Stimulated activated CD8-positive, alpha-beta memory T cell treated with anti-CD3 and anti-CD28 coated beads, Interleukin-4, amount 100 ng/mL, for 24 hours (primary cell): ENCODE results near the gene S100B.

ENCODE experiments used
- DNase-seq: peaks from one replicate; pipeline ENCODE4 v3.0.0-alpha.2; 2020; ENCODE audit warnings: low read depth

S100B gene

GRCh38 chr21:46560568-46561444 is 44.1 kb downstream of the S100B start:
- no peak for DNase-seq

GRCh38 chr21:46559291-46559983 is 45.4 kb downstream of the S100B start:
- DNase-seq: peak; percentile 62

GRCh38 chr21:46557919-46558392 is 46.9 kb downstream of the S100B start:
- no peak for DNase-seq

- no peak for DNase-seq
Measured at GRCh38 chr21:46557469-46557868, 47.4 kb downstream of the S100B start.

GRCh38 chr21:46556802-46557201 is 48.1 kb downstream of the S100B start:
- DNase-seq: no peak

- DNase-seq: no peak
Measured at GRCh38 chr21:46555678-46556077, 49.2 kb downstream of the S100B start.

- DNase-seq: no peak
Measured at GRCh38 chr21:46555225-46555617, 49.7 kb downstream of the S100B start.

GRCh38 chr21:46554431-46555224 is 50.3 kb downstream of the S100B start:
- no peak for DNase-seq

- DNase-seq: no peak
Measured at GRCh38 chr21:46553993-46554392, 50.9 kb downstream of the S100B start.

GRCh38 chr21:46552865-46553379 is 52.0 kb downstream of the S100B start:
- DNase-seq: no peak

GRCh38 chr21:46552274-46552673 is 52.6 kb downstream of the S100B start:
- DNase-seq: no peak

- DNase-seq: no peak
Measured at GRCh38 chr21:46551636-46552241, 53.1 kb downstream of the S100B start.

- DNase-seq: no peak
Measured at GRCh38 chr21:46550116-46550941, 54.6 kb downstream of the S100B start.

- DNase-seq: no peak
Measured at GRCh38 chr21:46549650-46550049, 55.2 kb downstream of the S100B start.
